WERI-Rb-1 (cell line): ENCODE data around the gene PROM2.

ENCODE experiments used
- DNase-seq: peaks from one replicate; pipeline ENCODE4 v3.0.0-alpha.2; 2020
- H3K27ac ChIP-seq: fragments of 250-450 bp; sonication (Bioruptor Pico); 2 replicates; pipeline ENCODE4 v1.5.1; 2020; ENCODE audit warnings: mild to moderate bottlenecking, moderate library complexity
- H3K27me3 ChIP-seq: fragments of 250-450 bp; sonication (Bioruptor Pico); 2 replicates; pipeline ENCODE4 v1.5.1; 2021; ENCODE audit warnings: mild to moderate bottlenecking, low read depth, moderate library complexity; ENCODE audit not compliant: insufficient read depth, severe bottlenecking
- H3K36me3 ChIP-seq: fragments of 250-450 bp; sonication (Bioruptor Pico); 2 replicates; pipeline ENCODE4 v1.5.1; 2020; ENCODE audit warnings: mild to moderate bottlenecking, moderate library complexity
- H3K4me3 ChIP-seq: 2 replicates; pipeline ENCODE4 v1.5.1; 2011; ENCODE audit warnings: low read depth, mild to moderate bottlenecking, control low read depth, low read length
- H3K9me3 ChIP-seq: fragments of 250-450 bp; sonication (Bioruptor Pico); 2 replicates; pipeline ENCODE4 v1.5.1; 2021; ENCODE audit warnings: mild to moderate bottlenecking, moderate library complexity; ENCODE audit not compliant: severe bottlenecking
- CTCF ChIP-seq: IDR thresholded peaks from 2 replicates; pipeline ENCODE4 v1.5.1; 2011; ENCODE audit warnings: low read depth, mild to moderate bottlenecking, control low read depth, inconsistent platforms, low read length

The PROM2 gene

GRCh38 chr2:95315801-95316411 lies 41.7 kb downstream of the PROM2 start:
- H3K4me3 ChIP-seq, result no peak overlapping the region
- H3K9me3 ChIP-seq, result no peaks in the 10 kb centered on the region
- no peak overlapping the region for H3K27ac ChIP-seq
- H3K36me3 ChIP-seq, result no peaks in the 10 kb centered on the region
- H3K27me3 ChIP-seq, result no peaks in the 10 kb centered on the region
- TF ChIP-seq CTCF, result no peak
- no peak for DNase-seq

DNA sequence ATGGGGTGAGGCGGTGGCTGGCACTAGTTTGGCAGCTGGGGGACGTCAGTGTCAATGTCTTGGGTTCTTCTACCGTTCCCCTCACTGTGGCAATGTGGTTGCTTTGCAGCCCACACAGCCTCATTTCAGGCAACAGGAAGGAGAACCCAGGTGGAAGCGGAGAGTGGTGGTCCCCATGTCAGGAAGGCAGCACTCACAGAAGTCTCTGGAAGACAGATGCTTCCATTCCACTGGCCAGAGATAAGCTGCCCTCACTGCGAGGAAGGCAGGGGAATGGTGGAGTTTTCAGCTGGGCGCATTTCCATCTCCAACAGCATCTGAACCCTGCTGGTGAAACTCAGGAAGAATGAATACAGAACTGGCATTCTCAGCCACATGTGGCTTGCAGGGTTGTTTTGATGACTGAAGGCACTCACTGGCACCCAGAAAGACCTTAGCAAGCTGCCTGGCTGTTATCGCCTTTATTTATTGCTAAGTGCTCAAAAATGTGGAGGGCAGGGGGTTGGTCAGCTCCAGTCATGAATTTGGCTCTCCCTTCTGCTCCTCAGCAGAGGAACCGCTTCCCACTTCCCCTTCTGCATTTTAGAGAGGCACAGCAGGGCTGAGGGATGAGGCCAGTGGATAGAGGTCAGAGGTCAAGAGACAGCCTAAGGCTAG lies 42.3 kb downstream of the PROM2 start:
- H3K27me3 ChIP-seq, result no peaks in the 10 kb centered on the region
- no peaks in the 10 kb centered on the region for H3K36me3 ChIP-seq
- no peak for TF ChIP-seq CTCF
- H3K9me3 ChIP-seq, result no peaks in the 10 kb centered on the region
- no peak overlapping the region for H3K4me3 ChIP-seq
- H3K27ac ChIP-seq, result no peak overlapping the region
- DNase-seq, result no peak

DNA sequence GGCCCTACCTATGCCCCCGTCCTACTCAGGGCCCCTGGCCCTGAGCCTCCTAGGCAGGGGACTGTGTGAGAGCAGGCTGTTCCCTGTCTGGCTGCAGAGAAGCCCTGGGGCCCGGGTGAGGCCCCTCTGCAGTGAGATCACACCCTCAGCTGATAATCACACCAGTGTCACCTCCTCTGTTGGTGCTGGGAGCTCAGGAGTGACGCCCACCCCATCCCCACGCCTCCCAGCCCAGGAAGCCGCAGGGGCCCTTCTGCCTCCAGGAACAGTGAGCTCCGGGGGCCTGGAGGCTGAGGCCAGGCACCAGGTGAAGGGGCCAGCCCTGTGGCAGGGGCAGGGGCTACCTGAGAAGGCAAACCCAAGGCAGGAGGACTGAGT lies 42.9 kb downstream of the PROM2 start:
- Histone ChIP-seq H3K9me3 (no peaks in the 10 kb centered on the region), H3K4me3 (no peak overlapping the region), H3K27ac (no peak overlapping the region), H3K27me3 (no peaks in the 10 kb centered on the region), H3K36me3 (no peaks in the 10 kb centered on the region)
- DNase-seq, result no peak
- TF ChIP-seq CTCF, result no peak

DNA sequence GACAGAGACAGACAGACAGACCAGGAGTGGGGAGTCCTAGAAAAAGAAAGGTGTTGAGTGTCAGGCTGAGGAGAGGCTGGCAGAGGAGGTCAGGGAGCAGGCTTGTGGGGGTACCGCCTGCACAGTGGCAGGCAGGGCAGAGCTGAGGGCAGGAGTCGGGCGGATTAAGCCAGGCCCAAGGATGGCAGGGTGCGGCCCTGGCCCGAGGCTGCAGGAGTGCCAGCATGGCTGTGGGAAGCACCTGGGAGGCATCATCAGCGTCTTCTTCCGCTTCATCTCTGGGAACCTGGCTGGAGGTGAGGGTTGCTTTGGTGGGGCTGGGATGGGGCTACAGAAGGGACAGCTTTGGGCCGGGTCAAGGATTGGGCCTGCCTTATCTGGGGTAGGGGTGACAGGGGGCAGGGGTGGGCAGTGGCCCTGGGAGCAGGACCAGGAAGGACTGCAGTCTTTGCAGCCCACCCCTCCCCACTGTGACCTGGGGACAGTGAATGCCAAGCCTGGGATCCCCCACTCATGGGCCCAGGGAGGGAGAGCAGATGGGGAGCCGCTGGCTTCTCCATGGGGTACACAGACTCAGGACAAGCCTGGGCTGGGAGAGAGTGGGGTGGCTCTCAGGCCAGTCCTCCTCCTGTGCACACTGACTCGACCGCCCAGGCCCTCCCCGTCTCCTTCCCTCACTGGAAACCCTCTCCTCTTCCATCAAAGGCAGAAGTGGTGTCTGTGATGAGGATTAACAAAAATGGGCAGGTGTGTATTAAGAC lies 43.6 kb downstream of the PROM2 start:
- Histone ChIP-seq H3K27me3 (no peaks in the 10 kb centered on the region), H3K36me3 (no peaks in the 10 kb centered on the region), H3K9me3 (no peaks in the 10 kb centered on the region), H3K27ac (no peak overlapping the region), H3K4me3 (no peak overlapping the region)
- DNase-seq, result no peak
- TF ChIP-seq CTCF, result no peak

DNA sequence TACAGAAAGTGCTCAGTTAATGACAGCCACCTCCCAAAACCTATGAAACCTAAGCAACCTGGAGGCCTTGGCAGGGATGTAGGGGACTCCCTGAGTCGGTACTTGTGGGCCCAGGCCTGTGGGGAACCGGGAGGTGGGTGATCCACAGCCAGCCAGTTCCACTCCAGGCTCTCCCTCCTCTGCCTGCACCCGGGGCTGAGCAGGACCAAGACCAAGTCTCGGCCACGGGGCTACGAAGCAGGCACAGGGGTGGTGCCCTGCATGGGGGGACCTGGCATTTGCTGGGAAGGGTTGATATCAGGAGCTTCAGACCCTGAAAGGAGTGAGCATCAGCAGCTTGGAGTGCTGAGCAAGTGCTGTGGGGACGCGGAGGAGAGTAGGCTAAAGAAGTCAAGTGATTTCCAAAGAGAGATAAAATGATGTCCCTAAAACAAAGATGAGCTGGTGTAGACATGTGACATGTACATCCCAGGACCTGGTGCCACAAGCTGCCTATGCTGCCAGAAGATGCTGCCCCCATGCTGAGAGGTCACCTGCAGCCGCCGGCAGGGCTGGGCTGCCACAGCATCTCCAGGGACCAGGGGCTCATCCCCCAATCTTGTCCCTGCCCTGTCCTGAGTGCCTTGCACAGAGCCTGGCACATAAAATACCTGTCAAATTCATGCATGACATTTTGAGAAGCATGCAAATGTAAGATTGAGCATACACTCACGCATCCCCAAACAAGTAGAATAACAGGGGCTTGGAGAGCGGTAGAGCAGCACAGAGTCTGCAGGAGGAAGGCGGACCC lies 44.4 kb downstream of the PROM2 start:
- no peak overlapping the region for H3K4me3 ChIP-seq
- H3K36me3 ChIP-seq, result no peaks in the 10 kb centered on the region
- DNase-seq, result no peak
- no peak overlapping the region for H3K27ac ChIP-seq
- H3K9me3 ChIP-seq, result no peaks in the 10 kb centered on the region
- H3K27me3 ChIP-seq, result no peaks in the 10 kb centered on the region
- TF ChIP-seq CTCF, result no peak
